Adrenal gland (tissue), 5 donors: Measurements from ENCODE around the gene FASN.

Experiments
- CTCF ChIP-seq, 6 experiments: fragments of 450-650 bp in 4 of 6; fragments of 200-600 bp in 2 of 6; sonication (generic) in 1 of 6; IDR thresholded peaks; 1 replicate in 5 of 6; 2 replicates in 1 of 6; pipeline versions ENCODE4 v1.5.1 to v1.8.0; 2016 to 2021; ENCODE audit warnings: antibody characterized with exemption in 6 of 6, mild to moderate bottlenecking in 2 of 6, moderate library complexity in 1 of 6
- POLR2A ChIP-seq, 2 donors: fragments of 450-650 bp; IDR thresholded peaks; one replicate each; pipeline ENCODE4 v1.6.1; 2017; ENCODE audit warnings: antibody characterized with exemption in 2 of 2, mild to moderate bottlenecking in 2 of 2, moderate library complexity in 1 of 2
- donor health status: DM: no; HTN: no; CAD: no.

- TF ChIP-seq CTCF (IDR thresholded peaks at IDR 0.05): no peak
- TF ChIP-seq POLR2A (IDR thresholded peaks at IDR 0.05): no peak
Measured at GRCh38 chr17:82121660-82122629, 23.9 kb upstream of the FASN start.
